ENCODE results near the gene TNNI2.
"Not testable (repeated sequence)": the region's sequence is repeated elsewhere in the genome, so short reads cannot be mapped to it uniquely, and the experiment has no call there.

Gene TNNI2

DNA sequence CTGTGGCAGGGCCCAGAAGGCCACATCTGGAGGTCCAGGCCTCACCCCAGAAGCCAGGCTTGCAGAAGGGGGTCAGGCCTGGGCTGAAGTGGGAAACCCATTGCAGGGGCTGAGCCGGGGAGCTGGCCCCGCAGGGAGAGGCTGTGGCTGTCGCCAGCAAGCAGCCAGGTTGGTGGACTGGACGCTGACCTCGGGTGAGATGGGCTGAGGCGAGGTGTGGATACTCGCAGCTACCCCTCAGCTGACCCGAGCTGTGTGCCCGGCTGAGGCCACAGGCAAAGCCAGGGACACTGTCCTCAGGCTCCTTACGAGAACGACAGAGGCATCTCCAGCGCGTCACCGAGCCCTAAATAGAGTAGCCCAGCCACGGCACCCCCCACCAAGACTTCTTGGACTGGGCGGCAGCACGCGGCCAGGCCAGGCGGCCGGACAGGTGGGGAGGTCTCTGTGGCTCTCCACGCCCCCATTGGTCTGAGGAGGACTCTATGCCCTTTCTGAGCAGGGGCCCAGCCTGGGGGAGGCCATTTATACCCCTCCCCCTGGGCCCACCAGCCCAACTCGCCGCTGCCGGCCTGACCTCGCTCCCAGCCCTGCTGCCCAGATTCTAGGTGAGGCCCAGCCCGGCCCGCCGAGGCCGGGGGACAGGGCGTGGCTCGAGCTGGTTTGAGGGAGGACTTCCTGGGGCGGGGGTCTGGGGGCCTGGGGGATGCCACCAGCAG lies at the start of gene TNNI2:
TSS of gene TNNI2 (plus strand) at position 556 of the 719 bp plus-strand sequence. CDS start 716 bp downstream, outside the sequence.
- no peak for DNase-seq (ENCODE audit: low read depth)

DNA sequence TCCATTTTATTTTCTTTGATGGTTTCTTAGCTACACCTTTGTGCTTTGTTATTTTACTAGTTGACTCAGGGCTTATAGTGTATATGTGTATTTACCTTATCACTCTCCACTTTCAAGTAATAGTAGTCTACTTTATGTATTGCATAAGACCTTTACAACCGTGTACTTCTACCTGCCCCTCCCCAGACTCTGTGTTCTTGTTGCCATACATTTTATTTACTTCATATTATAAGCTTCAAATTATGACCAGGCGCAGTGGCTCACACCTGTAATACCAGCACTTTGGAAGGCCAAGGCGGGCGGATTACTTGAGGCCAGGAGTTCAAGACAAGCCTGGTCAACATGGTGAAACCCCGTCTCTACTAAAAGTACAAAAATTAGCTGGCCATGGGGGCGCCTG lies 46.9 kb upstream of the TNNI2 start:
- DNase-seq (ENCODE audit: low read depth): no peak

DNA sequence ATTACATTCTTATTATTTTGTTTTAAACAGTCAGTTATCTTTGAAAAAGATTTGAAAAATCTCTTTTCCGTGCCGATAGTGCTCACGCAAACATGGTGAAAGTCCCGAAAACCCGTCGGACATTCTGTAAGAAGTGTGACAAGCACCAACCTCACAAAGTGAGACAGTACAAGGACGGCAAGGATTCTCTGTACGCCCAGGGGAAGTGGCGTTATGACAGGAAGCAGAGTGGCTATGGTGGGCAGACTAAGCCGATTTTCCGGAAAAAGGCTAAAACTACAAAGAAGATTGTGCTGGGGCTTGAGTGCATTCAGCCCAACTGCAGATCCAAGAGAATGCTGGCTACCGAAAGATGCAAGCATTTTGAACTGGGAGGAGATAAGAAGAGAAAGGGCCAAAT lies 46.3 kb upstream of the TNNI2 start:
- DNase-seq (ENCODE audit: low read depth): no peak

DNA sequence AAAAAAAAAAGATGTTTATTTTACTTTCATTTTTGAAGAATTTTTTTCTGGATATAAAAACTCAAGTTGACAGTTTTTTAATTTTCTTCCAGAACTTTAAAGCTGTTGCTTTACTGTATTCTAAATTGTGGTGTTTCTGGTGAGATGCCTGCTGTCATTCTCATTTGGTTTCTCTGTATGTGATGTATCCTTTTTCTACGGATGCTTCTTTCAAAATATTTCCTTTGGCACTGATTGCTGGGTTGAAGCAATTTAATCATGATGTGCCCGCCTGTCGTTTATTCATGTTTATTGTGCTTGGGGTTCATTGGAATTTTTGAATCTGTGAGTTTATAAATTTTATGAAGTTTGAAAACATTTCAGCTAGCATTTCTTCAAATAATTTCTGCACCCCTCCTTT lies 45.7 kb upstream of the TNNI2 start:
- no peak for DNase-seq (ENCODE audit: low read depth)

DNA sequence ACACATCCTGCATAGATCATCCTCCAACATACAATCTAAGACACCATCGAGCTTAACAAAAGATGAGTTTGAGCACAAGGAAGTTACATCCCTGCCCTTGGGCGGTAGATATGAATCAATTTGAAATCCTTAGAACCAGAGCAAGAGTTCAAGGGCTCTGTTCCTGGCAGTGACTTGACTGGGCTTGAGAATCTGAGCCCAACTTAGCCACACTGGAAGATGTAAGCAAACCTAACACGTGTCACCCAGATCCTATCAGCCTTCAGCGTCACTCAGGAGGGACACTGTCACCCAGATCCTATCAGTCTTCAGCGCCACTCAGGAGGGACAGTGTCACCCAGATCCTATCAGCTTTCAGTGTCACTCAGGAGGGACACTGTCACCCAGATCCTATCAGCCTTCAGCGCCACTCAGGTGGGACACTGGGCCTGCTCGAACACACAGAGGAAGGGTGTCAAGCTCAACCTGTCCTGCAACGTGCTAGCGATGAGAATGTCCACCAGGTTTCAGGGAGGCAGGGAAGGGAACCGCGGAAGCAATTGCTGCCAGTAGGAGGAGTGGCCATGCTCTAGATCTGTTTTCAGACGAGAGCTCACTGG lies 42.3 kb upstream of the TNNI2 start:
- DNase-seq (ENCODE audit: low read depth): no peak

DNA sequence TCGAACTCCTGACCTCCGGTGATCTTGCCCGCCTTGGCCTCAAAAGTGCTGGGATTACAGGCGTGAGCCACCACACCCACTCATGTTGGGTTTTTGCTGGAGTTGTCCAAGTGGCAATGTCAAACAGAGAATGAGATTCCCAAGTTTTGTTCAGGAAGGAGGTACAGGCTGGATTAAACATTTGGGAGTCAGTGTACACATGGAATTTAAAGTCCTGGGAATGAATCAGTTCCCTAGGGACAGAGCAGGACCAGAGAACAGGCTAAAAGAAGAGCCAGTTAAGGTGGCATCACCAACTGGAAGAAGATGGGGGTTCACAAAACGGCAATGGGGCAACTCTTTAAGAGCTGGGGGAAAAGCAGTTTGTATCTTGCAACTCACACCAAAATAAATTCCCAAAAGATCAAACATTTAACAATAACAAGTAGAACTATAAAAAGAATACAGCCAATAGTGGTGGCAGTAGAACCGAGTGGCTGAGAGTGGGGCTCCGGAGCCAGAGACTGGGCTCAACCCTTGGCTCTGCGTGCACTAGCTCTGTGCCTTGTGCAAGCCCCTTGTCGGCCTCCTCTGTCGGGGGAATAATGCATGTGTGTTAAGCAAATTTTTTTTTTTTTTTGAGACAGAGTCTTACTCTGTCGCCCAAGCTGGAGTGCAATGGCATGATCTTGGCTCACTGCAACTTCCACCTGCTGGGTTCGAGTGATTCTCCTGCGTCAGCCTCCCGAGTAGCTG lies 41.2 kb upstream of the TNNI2 start:
- DNase-seq (ENCODE audit: low read depth): no peak

DNA sequence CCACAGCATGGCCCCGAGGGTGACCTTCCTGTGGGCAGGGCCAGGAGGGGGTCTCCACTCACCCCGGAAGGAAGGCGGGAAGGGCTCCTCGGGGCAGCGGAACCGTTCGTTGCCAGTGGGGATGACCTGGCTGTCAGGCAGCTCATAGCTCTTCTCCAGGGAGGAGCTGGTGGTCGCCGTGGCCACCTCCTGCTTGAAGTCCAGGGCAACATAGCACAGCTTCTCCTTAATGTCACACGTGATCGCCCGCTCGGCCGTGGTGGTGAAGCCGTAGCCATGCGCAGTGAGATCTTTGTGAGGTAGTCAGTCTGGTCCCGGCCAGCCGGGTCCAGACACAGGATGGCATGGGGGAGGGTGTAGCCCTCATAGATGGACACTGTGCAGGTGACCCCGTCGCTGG lies 35.5 kb upstream of the TNNI2 start:
- no peak for DNase-seq (ENCODE audit: low read depth)

DNA sequence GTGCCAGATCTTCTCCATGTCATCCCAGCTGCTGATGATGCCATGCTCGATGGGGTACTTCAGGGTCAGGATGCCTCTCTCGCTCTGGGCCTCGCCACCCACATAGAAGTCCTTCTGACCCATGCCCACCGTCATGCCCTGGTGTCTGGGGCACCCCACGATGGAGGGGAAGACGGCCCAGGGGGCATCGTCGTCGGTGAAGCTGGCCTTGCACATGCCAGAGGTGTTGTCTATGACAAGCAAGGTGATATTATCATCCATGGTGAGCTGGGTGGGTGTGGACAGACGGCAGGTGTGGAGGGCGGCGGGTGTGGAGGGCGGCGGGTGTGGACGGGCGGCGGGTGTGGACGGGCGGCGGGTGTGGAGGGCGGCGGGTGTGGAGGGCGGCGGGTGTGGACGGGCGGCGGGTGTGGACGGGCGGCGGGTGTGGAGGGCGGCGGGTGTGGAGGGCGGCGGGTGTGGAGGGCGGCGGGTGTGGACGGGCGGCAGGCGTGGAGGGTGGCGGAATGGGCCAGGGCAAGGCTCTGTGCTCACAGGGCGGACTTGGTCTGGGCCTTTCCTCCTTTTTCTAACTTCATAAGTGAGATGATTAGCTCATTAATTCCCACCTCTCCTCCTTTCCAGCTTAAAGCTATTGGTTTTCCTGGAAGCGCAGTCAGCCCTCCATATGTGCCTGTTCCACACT lies 34.8 kb upstream of the TNNI2 start:
- DNase-seq (ENCODE audit: low read depth): not testable (repeated sequence)

DNA sequence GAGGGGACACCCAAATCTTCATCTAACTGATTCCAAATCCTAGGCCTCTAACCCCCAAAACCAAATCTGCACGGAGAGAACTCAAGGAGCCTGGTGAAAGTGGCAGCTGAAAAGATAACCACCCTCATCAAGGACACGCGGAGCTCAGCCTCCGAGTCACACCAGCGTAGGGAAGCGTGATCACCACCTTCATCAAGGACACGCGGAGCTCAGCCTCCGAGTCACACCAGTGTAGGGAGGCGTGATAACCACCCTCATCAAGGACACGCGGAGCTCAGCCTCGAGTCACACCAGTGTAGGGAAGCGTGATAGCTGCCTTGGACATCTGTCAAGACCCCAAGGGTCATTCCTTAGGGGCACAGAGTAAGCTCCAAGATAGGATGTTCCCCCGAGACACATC lies 33.3 kb upstream of the TNNI2 start:
- DNase-seq (ENCODE audit: low read depth): no peak

DNA sequence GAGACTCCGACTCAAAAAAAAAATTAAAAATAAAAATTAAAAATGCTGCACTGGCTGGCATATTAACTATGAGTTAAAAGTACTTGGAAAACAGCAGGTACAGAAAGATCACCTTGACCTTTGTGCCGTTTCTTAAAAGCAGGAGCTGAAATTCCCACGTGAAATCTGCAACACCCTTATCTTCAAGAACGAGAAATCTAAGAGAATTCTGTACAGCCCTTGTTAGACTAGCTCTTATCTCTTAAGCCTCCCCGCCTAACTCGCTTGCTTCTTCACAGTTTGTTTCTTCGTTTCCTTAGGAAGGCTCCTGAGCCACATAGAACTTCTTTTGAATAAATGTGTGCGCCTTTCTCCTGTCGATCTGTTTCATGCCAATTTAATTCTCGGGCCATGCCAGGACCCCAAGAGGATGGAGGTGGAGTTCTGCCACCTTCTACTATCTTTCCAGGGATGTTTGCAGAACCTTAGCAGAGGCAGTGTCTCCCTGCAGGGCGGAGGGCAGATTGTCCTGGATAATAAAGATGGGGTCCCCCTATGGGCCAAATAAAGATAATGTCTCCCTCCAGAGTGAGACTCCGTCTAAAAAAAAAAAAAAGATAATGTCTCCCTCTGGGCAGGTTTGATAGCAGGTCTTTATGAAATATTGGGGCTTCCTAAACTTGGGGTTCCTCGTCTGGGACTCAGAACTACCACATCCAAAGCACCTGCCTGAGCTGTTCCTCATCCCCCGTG lies 31.4 kb upstream of the TNNI2 start:
- no peak for DNase-seq (ENCODE audit: low read depth)

DNA sequence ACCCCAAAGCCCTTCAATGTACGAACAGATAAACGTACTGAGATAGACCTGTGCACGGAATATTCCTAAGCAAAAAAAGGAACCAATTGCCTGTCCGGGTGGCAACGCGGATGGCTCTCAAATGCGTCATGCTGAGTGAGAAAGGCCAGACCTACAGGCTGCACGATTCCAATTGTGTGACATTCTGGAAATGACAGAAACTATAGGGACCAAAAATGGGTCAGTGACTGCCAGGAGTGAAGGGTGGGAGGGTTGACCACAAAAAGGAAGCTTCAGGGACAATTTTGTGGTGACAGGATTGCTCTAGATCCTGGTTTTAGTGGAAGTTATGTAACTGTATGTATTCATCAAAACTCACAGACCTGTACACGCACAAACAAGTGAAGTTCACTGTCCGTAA lies 28.0 kb upstream of the TNNI2 start:
- no peak for DNase-seq (ENCODE audit: low read depth)

DNA sequence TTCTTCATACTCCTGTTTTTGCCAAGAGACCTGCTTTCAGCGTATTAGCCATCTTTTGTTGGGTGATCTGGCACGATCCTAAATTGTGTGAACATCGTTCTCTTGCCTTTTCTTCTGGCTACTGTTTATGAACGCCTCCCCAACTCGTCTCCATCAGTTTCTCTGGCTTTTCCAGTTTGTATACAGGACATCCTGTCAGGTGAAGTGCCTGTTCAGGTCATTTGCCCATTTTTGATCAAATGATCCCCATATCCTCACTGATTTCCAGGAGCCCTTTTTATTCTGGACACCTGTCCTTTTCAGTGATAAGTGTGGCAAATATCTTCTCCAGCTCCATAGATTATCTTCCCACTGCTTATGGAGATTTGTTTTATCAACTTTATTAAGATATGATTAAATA lies 26.5 kb upstream of the TNNI2 start:
- DNase-seq (ENCODE audit: low read depth): no peak

DNA sequence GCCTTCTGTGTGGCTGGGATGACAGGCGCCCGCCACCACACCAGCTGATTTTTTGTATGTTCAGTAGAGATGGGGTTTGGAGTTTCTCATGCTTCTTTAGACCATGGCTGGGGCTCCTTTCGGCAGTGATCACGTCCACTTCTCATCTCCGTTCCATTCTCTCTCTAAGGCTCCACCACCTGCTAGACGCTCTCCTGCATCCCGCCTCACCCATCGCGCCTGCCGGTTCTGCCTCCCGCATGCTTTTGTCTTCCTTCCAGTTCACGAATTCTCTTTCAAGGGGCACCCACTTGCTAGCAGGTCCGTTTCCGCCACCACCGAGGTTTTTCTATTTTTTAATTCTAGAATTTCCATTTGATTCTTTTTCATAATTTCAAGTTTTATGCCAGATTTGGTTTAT lies 26.0 kb upstream of the TNNI2 start:
- no peak for DNase-seq (ENCODE audit: low read depth)

DNA sequence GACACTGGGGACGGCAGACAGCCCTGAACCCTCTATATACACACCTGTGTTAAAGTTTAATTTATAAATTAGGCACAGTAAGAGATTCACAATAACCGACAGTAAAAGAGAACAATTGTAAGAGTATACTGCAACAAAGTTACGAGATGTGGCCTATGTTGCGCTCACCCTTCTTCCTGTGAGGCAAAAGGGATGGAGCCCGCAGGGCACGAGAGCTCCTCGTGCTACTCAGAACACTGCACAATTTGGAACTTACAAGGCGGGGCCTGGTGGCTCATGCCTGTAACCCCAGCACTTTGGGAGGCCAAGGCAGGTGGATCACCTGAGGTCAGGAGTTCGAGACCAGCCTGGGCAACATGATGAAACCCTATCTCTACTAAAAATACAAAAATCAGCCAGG lies 25.4 kb upstream of the TNNI2 start:
- not testable (repeated sequence) for DNase-seq (ENCODE audit: low read depth)

DNA sequence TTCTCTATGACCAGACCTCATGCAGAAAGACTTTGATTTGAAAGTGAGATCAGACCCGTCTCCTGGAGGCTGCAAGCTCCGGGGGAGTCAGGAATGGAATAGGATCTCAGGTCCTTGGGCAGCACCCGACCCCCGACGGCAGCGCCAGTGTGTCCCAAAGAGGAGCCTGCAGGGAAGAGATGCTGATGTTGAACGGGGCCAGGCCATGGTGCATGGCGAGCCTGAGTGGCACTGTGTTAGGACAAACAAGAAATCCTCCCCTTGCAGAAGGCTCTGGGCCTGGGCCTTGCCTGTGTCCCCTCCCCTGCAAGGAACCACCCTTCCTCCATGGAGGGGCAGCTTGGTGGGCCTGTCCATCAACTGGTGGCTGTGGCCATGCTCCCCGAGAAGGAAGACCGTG lies 24.1 kb upstream of the TNNI2 start:
- DNase-seq (ENCODE audit: low read depth): no peak

DNA sequence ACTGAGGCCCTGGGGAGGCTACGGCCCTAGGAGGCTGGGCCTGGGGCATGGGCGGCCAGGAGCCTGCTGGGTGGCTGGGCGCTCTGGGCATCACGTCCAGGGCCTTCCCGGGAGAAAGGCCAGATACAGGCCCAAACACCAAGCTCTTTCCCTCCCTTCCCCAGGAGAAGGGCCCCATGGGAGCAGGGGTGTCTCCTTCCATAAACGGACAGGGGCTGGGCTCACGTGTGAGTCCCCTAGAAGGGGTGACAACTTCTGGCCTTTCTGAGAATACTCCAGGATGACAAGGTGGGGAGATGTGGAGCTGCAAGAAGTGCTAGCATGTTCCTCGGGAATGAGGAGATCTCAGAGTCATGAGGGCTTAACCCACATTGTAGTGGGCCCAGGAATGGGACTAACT lies 23.5 kb upstream of the TNNI2 start:
- DNase-seq (ENCODE audit: low read depth): no peak

DNA sequence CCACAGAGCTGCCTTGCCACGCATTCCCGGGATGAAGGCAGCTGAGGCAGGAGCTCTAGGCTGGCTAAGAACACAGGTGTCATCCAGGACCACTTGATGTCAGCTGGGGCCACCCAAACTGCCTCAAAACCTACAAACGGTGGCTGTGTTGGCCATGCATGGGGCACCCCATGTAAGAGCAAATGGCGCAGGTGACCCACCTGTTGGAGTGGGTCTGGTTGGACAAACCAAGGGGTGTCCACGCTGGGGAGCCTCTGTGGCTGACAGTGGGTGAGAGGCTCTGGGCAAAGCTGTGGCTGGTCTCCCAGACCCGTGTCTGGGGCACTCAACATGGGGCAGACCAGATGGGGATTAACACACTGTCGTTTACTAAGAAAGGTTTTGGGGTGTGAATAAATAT lies 23.0 kb upstream of the TNNI2 start:
- DNase-seq (ENCODE audit: low read depth): no peak

DNA sequence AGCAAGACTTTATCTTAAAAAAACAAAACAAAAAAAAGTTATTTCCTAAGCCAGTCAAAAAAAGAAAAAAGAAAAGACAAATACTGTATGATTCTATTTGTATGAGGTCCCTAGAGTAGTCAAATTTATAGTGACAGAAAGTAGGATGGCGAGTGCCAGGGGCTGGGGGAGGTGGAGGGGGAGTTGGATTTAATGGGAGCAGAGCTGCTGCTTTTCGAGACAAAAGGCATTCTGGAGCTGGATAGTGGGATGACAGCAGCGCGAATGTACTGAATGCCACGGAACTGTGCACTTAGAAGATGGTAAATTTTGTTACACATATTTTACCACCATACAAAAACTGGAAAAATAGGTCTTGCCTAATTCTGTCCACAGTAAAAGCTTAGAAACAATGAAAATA lies 21.8 kb upstream of the TNNI2 start:
- no peak for DNase-seq (ENCODE audit: low read depth)

DNA sequence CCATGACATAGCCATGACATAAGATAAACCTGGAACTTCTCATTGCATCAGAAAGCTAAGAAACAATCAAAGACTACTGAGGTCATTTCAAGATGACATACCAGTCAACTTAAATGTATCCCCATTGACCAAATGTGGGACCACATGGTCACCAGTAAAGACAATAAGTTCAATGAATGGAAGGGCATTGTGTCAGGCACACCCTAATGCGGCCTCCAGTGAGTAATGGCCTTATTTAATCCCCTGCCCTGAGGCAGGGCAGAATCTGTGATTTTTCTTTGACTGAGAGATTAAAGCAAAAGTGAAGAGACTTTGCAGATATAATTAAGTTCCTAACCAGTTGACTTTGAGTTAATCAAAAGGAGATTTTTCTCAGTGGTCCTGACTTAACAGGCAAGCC lies 21.3 kb upstream of the TNNI2 start:
- no peak for DNase-seq (ENCODE audit: low read depth)

DNA sequence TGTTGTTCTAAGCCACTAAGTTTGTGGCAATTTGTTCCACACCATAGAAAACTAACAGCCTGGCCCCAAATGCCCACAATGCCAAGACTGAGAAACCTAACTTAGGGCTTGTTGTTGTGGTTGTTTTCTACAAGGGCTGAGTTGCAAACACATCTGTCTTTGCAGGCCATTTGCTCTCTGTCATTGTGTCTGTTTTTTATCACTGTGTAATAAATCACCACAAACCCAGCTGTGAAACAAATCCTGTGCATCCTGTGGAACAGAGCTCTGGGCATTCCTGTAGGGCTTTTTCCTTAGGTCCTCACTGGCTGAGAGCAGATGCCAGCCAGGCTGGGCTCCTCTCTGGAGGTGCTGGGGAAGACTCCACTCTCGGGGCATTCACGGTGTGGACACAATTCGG lies 19.7 kb upstream of the TNNI2 start:
- DNase-seq (ENCODE audit: low read depth): no peak

DNA sequence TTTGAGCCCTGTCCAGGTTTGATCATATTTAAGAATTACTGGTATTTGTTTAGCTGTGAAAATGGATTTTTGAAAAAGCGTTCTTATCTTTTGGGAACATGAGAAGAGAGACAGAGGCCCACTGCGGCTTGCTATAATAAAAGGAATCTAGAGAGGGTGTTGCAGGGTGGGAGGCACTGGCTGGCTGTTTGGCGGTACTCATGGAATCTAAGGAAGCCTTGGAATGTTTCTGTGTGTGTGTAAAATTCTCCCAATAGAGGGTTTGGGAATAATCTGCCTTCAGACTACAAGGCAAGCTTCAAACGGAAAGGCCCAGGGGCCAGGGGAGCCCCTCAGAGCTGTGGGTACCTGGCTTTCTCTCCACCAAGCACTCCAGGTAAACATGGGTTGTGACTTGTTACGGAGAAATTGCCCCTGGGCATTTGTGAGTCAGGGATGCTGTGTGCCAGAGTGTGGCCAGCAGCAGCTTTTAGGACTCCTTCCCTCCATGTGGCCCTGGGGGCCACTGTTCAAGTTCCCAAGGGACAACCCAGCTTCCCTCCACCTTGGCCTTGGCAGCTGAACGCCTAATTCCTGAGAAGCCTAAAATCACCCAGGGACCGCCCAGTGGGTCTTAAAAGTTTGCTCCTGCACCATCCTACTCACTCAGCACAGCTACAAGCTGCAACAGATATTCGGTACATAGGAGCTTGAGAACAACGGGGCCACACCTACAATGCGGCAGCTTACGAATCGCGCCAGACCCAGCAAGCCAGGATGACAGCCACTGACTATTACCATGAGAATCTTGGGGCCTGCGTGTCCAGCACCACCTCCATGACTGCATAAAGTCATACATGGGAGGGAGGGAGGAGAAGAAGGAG lies 18.1 kb upstream of the TNNI2 start:
- DNase-seq (ENCODE audit: low read depth): no peak

All from GM04504 (cell line).